Esophagus squamous epithelium (tissue), 4 donors: Measurements from ENCODE around the gene DPH7.

Experiments
- POLR2A ChIP-seq, 4 donors: fragments of 450-650 bp; IDR thresholded peaks; one replicate each; pipeline ENCODE4 v1.6.1; 2017; ENCODE audit warnings: antibody characterized with exemption in 4 of 4, mild to moderate bottlenecking in 4 of 4, moderate library complexity in 3 of 4
- TF ChIP-seq, protein P1 (sequence below), 6 experiments: fragments of 450-650 bp in 4 of 6; fragments of 200-600 bp in 2 of 6; sonication (generic) in 2 of 6; IDR thresholded peaks; one replicate each; pipeline ENCODE4 v1.5.1; 2016 to 2019; ENCODE audit warnings: antibody characterized with exemption in 6 of 6, mild to moderate bottlenecking in 4 of 6, moderate library complexity in 4 of 6

DNA sequence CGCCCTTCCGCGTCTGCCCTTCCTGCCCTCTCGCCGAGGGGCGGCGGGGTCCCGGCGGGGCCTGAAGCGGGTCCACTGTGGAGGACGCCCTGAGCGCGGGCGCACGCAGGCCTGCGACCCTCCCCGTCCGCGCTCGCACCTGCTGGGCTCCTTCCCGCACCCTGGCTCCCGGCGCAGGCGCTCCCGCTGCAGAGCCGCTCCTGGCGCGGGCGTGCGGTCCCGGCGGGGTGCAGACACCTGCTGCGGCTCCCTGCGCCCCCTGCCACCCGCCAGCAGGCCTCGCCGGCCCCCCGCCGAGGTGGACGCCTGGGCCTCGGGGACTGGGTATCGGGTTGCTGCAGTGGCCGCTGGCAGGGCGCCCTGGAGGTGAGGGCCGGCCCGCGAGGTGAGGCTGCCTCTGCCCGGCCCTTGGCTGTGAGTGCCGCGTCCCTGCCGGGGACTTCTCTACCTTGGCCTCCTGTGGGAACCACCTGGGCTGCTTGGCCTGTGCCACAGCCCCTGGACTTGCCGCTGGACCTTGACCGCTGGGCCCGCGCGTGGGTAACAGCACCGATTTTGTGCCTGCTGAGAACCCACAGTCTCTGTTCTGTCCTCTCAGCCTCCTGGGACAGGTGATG lies 27.4 kb upstream of the DPH7 start:
- no peak for TF ChIP-seq POLR2A (IDR thresholded peaks at IDR 0.05)
- TF ChIP-seq, protein P1, sequence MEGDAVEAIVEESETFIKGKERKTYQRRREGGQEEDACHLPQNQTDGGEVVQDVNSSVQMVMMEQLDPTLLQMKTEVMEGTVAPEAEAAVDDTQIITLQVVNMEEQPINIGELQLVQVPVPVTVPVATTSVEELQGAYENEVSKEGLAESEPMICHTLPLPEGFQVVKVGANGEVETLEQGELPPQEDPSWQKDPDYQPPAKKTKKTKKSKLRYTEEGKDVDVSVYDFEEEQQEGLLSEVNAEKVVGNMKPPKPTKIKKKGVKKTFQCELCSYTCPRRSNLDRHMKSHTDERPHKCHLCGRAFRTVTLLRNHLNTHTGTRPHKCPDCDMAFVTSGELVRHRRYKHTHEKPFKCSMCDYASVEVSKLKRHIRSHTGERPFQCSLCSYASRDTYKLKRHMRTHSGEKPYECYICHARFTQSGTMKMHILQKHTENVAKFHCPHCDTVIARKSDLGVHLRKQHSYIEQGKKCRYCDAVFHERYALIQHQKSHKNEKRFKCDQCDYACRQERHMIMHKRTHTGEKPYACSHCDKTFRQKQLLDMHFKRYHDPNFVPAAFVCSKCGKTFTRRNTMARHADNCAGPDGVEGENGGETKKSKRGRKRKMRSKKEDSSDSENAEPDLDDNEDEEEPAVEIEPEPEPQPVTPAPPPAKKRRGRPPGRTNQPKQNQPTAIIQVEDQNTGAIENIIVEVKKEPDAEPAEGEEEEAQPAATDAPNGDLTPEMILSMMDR (IDR thresholded peaks at IDR 0.05), result no peak
